GM21529 (cell line): ENCODE results near the gene CTBP2.

ENCODE experiments used
- ATAC-seq: cut with Tn5 transposase; IDR thresholded peaks from one replicate; pipeline ENCODE4 v1.9.1; 2021; ENCODE audit not compliant: unreplicated experiment

CTBP2 gene

DNA sequence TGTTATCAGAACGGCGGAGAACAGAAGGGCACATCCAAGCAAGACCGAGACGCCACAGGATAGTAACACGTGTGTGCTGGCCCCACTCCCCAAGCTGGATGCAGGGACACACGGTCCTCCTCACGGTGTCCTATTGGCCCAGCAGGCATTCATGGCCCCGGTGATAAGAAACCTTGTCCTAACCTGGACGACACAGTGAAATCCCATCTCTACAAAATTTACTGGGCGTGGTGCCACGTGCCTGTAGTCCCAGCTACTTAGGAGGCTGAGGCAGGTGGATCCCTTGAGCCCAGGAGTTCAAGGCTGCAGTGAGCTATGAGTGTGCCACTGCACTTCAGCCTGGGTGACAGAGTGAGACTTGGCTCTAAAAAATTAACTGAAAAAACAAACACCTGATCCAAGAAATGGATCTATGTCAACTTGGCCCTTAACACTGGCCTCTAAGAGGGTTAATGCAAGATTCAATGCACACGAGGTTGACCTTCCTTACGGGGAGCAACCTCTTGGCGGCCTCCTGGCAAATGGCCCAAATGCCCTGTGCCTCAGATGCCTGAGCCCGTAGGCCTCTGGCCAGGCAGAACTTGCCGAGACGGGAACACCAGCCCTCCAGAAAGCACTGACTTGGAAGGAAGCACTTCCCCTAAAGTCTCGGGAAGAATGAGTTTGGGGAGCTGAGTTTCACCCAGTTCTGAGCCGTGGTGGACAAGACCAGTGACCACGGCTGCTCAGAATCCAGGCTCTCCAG, 146.1 kb downstream of the CTBP2 start:
- ATAC-seq = no peak

DNA sequence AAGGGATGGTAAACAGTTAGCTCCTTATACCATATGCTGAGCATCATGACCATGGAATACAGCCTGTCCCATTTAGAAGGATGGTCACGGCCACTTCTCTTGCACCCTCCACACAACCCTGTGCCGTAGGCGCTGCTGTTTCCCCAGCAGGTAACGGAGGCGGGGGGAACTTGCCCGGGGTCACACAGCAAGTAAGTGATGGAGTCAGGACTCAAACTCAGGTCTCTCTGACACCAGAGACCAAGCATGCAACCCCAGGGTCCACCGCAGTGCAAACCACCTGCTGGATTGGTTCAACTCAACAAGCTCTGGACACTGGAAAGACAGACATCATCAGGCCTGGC, 146.9 kb downstream of the CTBP2 start:
- ATAC-seq = no peak

DNA sequence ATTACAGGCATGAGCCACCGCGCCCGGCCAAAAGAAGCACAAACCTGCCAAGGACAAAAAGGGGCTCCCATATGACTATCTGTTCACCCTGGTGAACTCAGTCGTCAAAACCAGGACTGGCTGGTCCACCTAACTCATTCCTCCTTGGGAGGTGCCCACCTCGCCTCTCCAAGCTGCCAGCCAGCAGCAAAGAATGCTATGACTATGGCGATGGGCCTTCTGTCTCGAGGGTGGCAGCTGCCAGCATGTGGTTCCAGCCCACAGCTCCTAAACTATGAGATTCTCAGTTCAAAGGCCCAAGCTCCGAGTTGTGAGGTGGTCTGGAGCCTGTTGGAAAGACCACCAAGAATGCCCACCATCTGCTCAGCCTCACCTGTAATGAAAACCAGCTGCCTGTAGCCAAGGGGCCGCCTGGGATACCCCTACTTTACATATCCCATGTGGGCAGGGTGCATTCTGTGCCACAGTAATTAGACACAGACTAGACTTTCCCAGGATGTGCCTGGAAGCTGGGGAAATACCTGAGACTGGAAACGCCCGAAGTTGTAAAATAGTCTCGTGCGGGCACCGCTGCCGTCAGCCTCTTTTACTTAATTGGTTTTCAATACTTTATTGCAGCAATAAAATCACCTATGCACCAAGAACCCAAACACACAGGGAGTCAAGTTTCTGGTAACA, 147.4 kb downstream of the CTBP2 start:
- no peak for ATAC-seq

DNA sequence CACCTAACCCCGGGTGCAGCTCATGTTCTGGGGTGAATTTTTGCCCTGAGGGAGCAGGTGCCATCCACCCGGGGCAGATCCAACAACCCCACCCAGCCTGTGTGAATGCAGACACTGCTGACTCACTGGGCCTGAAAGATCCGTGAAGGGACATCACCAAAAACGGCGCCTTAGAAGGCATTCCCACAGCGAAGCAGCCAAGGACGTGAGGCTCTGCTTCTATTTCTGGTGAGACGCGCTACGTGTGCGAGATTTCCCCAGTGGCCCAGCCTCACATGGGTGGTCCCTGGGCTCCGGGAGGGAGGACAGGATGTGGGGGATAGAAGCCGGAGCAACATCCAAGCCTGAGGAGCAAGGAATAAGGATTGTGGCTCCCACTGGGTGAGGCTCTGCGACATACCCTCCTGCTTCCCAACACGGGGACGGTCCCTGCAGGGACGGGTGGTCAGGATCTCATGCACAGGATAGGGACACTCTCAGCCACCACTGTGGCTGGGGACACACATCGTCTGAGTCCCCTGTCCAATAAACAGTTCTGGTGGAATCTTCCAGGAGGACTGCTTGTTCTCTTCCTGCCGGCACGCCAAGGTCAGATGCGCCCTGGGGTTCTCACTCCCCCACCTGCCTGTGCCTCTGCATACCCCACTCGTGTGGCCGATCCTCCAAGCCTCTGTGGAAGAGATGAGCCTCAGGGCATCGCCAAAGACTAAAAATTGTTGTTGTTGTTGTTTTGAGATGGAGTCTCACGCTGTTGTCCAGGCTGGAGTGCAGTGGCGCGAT, 148.2 kb downstream of the CTBP2 start:
- ATAC-seq = no peak

DNA sequence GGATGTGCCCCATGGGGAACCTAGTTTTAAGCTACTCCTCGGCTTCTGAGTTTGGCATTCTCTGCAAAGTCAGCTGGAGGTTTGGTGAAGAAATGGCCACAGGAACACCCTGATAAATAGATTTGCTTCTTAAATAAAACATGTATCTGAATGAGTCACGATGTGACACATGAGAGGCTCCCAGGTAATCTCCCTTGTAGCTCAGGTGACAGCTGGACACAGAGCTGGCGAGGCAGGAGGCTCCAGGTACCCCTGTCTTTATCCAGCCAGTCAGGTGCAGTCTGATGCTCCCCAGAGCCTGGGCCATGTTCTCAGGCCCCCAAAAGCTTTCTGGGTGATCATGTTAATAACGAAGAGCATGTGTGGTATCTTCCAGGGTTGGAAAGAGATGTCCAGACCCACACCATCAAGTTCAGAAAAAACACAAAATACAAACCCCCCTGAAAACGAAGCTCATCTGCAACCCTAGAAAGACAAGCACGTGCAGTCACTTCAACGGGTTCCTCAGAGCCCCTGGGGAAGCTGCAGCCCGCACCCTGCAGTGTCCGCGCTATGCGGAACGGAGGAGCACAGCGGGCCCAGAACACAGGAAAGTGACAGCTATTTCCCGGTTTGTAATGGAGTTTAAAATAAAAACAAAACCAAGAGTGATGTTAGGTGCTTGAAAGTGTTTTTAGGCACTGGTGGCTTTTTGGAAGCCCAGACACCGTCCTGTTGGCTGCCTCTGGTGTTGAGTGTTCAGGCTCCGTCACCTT, 149.0 kb downstream of the CTBP2 start:
- ATAC-seq = no peak

DNA sequence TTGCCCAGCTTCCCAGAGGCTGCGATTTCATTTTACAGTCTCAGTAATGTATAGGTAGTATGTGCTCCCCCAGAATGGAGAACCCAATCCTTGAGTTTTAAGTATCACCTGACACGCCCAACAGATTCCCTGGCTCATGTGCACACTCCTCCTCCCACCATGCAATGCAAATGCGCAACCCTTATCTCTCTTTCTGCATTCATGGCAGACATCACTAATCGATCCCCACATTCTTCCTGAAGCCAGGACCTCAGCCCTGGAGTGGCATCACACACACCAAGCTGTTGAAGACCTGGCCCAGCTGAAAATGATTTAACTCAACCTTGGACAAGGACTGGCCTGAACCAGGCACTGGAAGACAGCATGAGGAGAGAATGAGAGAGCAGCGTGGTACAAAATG, 150.0 kb downstream of the CTBP2 start:
- no peak for ATAC-seq

DNA sequence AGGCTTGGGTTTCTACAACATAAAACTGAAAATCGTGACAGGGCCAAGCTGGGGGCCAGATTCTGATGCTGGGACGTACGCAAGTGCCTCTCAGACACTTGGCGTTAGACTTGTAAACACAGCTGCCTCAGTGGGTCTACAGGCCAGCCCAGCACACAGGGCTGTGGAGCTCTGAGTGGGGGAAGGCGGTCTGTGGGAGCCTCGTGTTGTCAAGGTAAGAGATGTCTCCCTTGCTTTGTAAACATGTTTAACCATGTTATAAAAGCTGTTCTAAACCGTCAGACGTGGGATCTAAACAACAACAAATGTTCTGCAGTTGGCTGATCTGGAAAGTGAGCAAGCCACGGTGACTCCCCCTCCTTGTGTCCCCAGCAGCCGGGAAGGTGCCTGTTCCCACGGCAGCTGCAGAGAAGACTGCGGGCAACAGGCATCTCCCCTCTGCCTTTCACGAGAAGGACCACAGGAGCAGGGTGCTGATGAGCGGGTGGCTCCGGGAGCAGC, 150.7 kb downstream of the CTBP2 start:
- ATAC-seq = no peak

DNA sequence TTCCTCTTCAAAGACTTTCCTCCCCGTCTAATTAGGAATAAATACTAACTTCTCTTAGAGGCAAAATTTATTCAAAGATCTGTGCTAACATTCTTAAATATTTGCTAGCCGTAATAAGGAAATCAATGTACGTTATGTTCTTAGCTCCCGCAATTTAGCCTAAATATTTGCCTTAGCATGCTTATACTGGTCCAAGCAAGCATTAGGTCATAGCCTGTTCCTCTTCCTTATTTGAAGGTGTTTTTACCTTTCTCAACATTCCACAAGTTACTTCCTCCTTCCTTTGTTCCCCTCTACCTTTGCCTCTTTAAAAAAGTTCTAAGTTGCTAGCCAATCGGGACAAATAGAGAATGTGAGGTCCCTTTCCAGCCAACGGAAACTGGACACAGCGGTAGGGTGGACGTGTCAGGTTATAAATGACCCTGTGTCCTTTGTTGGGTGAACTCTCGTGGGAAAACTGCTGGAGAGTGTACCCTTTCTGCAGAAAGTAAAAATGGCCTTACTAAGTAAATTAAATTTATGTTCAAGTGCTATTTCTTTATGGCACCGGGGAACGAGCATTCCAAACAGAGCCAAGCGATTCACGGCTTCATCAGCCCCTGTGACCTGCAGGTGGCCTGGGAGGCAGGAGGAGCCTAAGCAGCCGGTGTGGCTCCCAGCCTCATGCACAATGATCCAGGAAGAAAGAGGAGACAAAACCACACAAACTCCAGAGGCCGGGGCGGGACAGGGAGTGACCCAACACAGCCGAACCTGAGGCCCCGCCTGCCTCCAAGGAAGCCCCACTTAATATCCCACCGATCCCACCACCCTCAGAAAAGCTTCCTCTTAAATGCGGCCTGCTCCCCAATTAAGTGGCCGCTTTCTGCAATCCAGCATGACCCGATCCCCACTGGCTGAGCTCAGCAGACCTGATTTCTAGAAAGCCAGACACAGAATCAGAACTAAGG, 151.4 kb downstream of the CTBP2 start:
- no peak for ATAC-seq

DNA sequence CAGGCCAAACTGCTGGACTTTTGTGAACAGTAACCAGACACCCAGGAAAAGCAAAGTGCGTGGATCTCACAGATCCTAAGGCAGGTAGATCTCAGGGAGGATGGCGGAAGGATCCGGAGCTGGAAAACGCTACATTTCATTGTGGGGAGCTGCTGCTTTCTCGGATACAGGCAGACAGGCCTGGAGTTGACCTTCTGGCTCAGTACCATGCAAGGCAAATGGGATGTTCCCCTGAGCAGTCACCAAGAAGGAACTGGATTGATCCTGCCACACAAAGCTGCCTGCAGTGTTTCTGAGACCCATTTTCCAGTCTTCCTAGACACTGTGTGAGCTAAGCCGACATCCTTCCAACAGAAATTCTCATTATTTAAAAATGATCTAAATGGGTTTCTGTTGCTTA, 152.9 kb downstream of the CTBP2 start:
- no peak for ATAC-seq

DNA sequence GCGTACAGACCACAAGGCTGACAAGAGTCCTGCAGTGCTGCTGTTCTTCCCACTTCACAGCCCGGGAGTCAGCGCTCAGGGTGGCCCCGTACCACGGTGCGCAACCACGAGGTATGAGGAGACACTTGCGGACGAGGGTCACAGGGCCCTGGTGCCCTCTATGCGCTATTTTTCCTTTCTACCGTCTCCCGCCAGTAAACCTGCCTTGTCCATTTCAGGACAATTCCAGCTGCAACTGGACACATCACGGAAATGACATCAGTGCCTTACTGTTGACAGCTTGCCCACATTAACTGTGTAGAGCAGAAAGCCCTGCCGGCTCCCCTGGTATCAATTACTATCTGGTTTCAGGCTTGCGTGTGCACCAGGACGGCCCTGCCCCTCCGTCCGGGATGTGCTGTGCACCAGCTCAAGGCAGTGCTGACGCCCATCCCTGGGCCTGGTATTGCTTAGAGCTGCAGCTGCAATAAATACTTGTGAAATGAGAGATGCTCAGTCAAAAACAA, 153.4 kb downstream of the CTBP2 start:
- no peak for ATAC-seq

DNA sequence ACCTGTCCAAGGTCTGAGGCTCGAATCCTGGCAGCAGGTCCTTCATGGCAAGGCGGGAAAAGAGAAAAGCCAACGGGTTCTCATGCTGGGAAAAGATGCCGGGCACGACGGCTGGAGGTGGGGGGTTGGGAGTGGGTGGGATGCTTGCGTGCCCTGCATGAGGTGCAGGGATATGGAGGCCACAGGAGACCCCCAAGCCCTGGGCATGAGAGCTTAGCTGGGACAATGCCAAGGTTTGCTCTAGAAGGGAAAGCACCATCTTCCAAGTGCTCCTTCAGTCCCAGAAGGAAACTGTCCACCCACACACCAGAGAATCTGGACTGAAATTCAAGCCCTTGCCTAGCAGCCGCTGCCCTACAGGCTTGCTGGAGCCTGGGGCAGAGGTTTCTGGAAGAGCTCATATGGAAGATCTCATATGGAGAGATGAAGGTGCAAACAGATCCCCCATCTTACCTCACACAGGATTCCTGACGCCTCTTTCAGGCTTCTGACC, 154.1 kb downstream of the CTBP2 start:
- no peak for ATAC-seq

DNA sequence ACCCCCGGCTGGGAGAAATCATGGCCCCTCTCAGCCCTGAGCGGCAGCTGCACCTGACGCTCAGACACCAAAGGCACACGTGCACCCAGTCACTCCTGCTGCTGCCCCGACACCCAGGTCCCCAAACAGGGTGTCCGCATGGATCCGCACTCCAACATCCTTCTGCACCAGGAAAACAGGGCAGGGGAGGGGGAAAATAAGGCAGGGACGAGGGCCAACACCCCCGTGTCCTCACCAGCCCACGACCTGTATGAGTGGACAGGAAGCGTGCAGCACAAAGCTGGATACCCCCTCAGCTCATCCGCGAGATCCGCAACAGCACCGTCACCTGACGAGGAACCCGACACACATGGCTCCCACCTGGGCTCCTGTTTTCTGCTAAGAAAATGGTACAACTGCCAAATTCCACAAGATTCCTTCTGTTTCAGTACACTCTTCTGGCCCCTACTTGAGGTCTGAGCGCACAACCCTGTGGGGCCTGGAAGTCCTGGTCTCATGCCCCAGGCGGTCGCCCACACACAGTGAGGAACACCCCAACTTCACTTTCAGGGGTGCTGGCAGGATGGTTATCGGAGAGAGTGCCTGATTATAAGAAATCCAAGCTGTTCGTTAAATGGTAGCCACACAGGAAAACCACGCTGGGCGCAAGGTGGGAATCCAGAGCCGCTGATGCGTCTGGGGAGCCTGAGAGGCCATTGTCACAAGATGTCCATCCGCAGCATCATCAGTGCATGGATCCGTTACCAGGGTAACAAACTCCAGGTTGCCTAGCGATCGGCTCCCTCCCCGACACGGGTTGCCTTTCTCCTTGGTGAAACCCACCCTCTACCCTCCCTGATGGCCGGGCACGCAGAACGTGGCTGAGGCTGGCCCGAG, 154.8 kb downstream of the CTBP2 start:
- ATAC-seq = no peak

DNA sequence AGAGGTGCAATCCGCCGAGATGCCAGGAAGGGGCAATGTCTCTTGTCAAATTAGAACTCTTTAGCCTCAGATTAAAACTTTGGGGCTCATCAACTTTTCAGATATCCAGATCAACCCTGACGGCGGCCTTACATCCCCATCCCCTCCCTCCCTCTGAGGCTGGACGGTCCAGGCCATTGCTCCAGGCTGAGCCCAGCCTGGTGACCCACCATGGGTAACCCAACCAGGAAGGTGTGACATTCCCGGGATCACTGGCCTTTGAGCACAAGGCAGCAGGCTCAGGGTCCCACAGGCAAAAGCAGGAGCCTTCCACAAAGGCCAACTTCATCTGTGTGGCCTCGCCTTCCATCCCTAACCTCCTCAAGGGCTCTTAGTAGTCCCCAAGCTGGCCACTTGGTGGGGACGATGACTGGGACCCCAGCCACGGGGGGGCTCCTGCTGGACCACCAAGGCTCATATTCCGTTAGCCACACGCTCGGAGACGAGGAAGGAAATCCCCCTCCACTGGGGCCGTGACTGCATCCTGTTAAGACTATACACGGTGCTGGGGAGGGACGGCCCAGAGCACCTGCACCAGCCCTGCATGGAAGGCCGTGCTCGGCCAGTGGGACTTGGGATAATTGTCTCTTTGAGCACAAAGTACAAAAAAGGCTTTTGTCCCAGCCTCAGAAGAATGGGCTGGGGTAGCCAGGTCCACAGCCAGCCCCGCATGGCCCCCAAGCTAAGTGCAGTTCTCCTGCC, 155.6 kb downstream of the CTBP2 start:
- ATAC-seq = no peak

DNA sequence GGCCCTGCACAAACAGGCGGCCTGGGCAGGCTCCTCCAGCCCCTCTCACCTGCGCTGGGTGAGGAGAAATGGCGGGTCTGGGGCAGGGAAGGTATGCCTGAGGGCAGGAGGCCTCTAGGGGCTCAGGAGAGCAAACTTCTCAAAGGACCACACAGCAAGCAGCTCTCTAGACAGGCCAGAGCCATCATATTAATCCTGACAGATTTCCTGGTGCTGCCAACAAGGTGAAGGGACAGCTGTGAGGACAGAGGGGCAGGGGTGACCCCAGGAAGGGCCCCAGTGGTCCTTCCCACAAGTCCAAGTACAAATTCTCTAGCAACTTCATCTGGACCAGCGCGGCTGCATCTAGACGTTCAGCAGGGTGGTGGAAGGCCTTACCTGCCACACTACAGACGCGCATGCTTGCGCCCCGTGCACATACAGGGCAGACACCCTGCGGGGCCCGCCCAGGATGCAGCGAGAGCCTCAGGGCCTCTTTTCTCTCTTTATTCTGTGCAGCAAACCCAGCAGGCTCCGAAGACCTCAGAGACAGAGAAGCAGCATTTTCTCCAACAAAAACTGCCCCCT, 156.4 kb downstream of the CTBP2 start:
- ATAC-seq = no peak

DNA sequence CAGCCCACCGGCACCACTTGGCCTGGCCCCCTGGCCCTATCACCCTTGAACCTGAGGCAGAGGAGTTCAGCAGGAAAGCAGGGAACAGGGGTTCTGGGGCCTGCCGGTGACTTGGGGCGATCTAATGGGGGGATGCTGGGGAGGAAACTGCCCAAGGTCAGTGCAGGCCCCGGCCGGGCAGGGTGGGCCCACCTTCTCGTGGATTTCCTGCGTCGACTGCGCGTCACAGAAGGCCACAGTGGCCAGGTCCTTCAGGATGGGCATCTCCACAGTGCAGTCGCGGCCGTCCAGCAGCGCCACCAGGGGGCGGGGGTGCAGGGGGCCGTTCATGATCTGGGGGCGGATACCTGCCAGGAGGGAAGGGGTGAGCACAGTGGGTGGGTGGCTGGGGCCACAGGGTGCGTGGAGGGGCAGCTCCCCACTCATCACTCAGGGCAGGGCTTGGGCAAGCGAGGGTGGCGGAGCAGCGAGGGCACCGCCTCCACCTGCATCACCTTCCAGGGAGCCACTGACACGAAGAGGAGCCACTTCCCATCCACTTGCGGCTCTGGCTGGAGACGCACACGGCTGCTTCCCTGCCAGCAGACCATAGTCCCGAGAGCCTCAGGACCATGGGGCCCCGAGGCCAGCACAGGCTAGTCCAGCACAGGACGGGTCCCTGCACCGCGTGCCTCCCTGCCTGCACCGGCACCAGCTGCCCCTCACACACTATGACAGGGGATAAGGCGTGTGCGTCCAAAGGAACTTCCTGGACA, 157.0 kb downstream of the CTBP2 start:
- no peak for ATAC-seq

DNA sequence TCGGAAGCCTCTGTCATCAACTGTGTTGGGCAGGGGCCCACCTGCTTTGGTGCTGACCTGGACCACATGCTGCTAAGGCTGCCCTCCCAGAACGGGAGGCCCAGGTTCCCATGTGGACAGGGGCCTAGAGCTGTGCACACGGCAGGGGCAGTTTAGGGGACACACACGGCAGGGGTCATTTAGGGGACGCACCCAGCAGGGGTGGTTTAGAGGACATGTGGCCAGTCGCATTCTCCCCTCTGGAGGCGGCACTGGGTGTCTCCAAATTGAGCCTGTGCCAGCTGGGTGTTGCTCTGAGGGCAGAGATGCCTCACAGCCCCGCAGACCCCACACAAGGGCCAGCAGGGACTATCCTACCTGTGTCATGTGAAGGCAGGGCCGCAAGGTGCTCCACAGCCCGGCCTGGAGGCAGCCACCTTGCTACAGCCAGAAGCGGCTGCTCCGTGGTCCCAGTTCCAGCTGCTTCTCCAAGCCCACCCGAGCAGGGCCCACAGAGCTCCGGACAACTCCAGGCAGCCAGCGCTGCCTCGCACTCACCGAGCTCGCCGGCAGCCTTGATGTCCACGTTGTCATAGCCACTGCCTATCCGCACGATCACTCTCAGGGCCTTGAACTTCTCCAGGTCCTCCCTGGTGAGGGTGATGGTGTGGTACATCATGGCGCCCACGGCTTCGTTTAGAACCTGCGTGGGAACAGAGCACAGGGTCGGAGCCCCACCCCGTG, 157.8 kb downstream of the CTBP2 start:
- ATAC-seq = no peak
